CD8-positive, alpha-beta memory T cell (primary cell): ENCODE results near the gene TAF6. TPM values are rescaled to one million over a fixed set of nuclear protein-coding genes. Genes with fewer than 3 reads are reported as not detected.

Experiments used
- CTCF ChIA-PET: fragments of 350-600 bp; sonication (Branson Sonifier 250); formaldehyde crosslinking; loops from one replicate; lab custom pipeline; 2021; ENCODE audit warnings: antibody characterized with exemption; lab: Charles Lee
- POLR2A ChIA-PET: fragments of 350-600 bp; sonication (Branson Sonifier 250); formaldehyde crosslinking; loops from one replicate; lab custom pipeline; 2021; ENCODE audit warnings: antibody characterized with exemption; lab: Charles Lee
- DNase-seq, 5 donors: peaks; one replicate each; pipeline versions ENCODE4 v3.0.0 to v3.0.0-alpha.2; 2020 to 2022; ENCODE audit warnings: mixed read lengths in 1 of 5
- H3K27ac ChIP-seq: one replicate; pipeline ENCODE4 v1.7.0; 2013; ENCODE audit warnings: low read depth, mild to moderate bottlenecking, low read length, moderate library complexity
- H3K27me3 ChIP-seq: 2 replicates; pipeline ENCODE4 v1.7.0; 2013; ENCODE audit warnings: low read length, mild to moderate bottlenecking; ENCODE audit not compliant: insufficient read depth, poor library complexity, severe bottlenecking
- H3K36me3 ChIP-seq: 2 replicates; pipeline ENCODE4 v1.7.0; 2013; ENCODE audit warnings: mild to moderate bottlenecking, low read length, moderate library complexity; ENCODE audit not compliant: insufficient read depth
- H3K4me1 ChIP-seq: 2 replicates; pipeline ENCODE4 v1.7.0; 2013; ENCODE audit warnings: mild to moderate bottlenecking, low read length, moderate library complexity; ENCODE audit not compliant: insufficient read depth
- H3K4me3 ChIP-seq: 2 replicates; pipeline ENCODE4 v1.7.0; 2013; ENCODE audit warnings: mild to moderate bottlenecking, low read length
- H3K9me3 ChIP-seq: 2 replicates; pipeline ENCODE4 v1.7.0; 2013; ENCODE audit warnings: mild to moderate bottlenecking, low read length
- H3K27ac Mint-ChIP-seq, 8 donors: one replicate each; pipeline ENCODE4 v1.8.0; 2020 to 2021; ENCODE audit warnings: mixed read lengths in 8 of 8, mild to moderate bottlenecking in 6 of 8, inconsistent platforms in 3 of 8, moderate library complexity in 3 of 8
- H3K27me3 Mint-ChIP-seq, 2 donors: one replicate each; pipeline ENCODE4 v1.8.0; 2020 to 2021; ENCODE audit warnings: mixed read lengths in 2 of 2, mild to moderate bottlenecking in 1 of 2, moderate library complexity in 1 of 2
- H3K36me3 Mint-ChIP-seq, 3 donors: one replicate each; pipeline ENCODE4 v1.8.0; 2020 to 2021; ENCODE audit warnings: mixed read lengths in 3 of 3, inconsistent platforms in 1 of 3, mild to moderate bottlenecking in 1 of 3
- H3K4me1 Mint-ChIP-seq, 3 donors: one replicate each; pipeline ENCODE4 v1.8.0; 2020 to 2021; ENCODE audit warnings: mixed read lengths in 3 of 3, inconsistent platforms in 1 of 3, mild to moderate bottlenecking in 1 of 3
- H3K4me3 Mint-ChIP-seq, 7 donors: one replicate each; pipeline ENCODE4 v1.8.0; 2020 to 2021; ENCODE audit warnings: mixed read lengths in 7 of 7, mild to moderate bottlenecking in 6 of 7, moderate library complexity in 4 of 7, inconsistent platforms in 2 of 7
- H3K9me3 Mint-ChIP-seq, 5 donors: one replicate each; pipeline ENCODE4 v1.8.0; 2020 to 2022; ENCODE audit warnings: mixed read lengths in 5 of 5, mild to moderate bottlenecking in 3 of 5, moderate library complexity in 2 of 5, inconsistent platforms in 1 of 5
- polyA plus RNA-seq: library from polyadenylated mRNA; unstranded; fragments of 300-500 nt; fragmentation: Illumina TruSeq; gene quantifications from one replicate; pipeline ENCODE4 v1.2.3, GENCODE V29; 2021
- total RNA-seq, 2 experiments: library from RNA; stranded (reverse); gene quantifications; one replicate each; pipeline ENCODE4 v1.2.3, GENCODE V29; 2021

Gene TAF6
- total and polyA plus RNA-seq, 3 experiments from 2014 or later: 39.8 to 82.3 (median 75.7) TPM

GRCh38 chr7:100061518-100062193 lies 57.5 kb downstream of the TAF6 start:
- Histone ChIP-seq H3K27ac (no peak overlapping the region), H3K27me3 (no peaks in the 10 kb centered on the region), H3K9me3 (no peaks in the 10 kb centered on the region), H3K4me3 (no peak overlapping the region), H3K36me3 (peaks cover 11% of the 10 kb centered on the region), H3K4me1 (no peaks in the 10 kb centered on the region)
- peaks cover 0 to 4% (median 0%) of the 10 kb centered on the region in 3 donors for H3K4me1 Mint-ChIP-seq
- H3K36me3 Mint-ChIP-seq: peaks cover 0 to 70% (median 10%) of the 10 kb centered on the region in 3 donors
- no peaks in the 10 kb centered on the region for H3K9me3 Mint-ChIP-seq
- H3K27ac Mint-ChIP-seq: peak overlapping the region in 1 of 8 donors; percentile 38
- H3K4me3 Mint-ChIP-seq: no peak overlapping the region
- ChIA-PET POLR2A (no interaction called here), CTCF (interaction anchor here (1.2 kb wide), 1 partner anchor 11 kb away, joined by 3 read pairs; no protein-coding TSS in a partner anchor)
- no peak for DNase-seq
- no peaks in the 10 kb centered on the region for H3K27me3 Mint-ChIP-seq

- DNase-seq: no peak
- POLR2A ChIA-PET: no interaction called here
- Mint-ChIP-seq H3K27ac (no peak overlapping the region), H3K27me3 (no peaks in the 10 kb centered on the region), H3K9me3 (no peaks in the 10 kb centered on the region), H3K4me1 (peaks cover 0 to 4% (median 0%) of the 10 kb centered on the region in 3 donors), H3K36me3 (peaks cover 0 to 56% (median 8%) of the 10 kb centered on the region in 3 donors), H3K4me3 (no peak overlapping the region)
- Histone ChIP-seq H3K4me1 (no peaks in the 10 kb centered on the region), H3K4me3 (no peak overlapping the region), H3K27me3 (no peaks in the 10 kb centered on the region), H3K9me3 (no peaks in the 10 kb centered on the region), H3K36me3 (peaks cover 11% of the 10 kb centered on the region), H3K27ac (no peak overlapping the region)
- CTCF ChIA-PET: no interaction called here
These were observed 59.9 kb downstream of the TAF6 start for GRCh38 chr7:100059251-100059739.

Other genes with a start within 250 kb of the TAF6 start
- gene OR2AE1, start 242.3 kb downstream of the TAF6 start, total RNA-seq: under 1 TPM in 1 of 2 experiments, not detected in 1; 0.26 TPM
- gene OR2AE1, start 242.3 kb downstream of the TAF6 start, polyA plus RNA-seq: not detected
- gene TRIM4, start 199.8 kb downstream of the TAF6 start, total RNA-seq: 10 to 100 TPM; 30.0 to 31.0 TPM
- 25.8 TPM for gene TRIM4, start 199.8 kb downstream of the TAF6 start, polyA plus RNA-seq
- gene GJC3, start 189.7 kb downstream of the TAF6 start, total RNA-seq: under 1 TPM in 1 of 2 experiments, not detected in 1; 0.20 TPM
- gene GJC3, start 189.7 kb downstream of the TAF6 start, polyA plus RNA-seq: not detected
- not detected for gene AZGP1, start 143.3 kb downstream of the TAF6 start, total RNA-seq
- not detected for gene AZGP1, start 143.3 kb downstream of the TAF6 start, polyA plus RNA-seq
- 10 to 100 TPM; 48.4 to 53.4 TPM for gene ZKSCAN1, start 103.8 kb downstream of the TAF6 start, total RNA-seq
- gene ZKSCAN1, start 103.8 kb downstream of the TAF6 start, polyA plus RNA-seq: 57.9 TPM
- gene ZSCAN21, start 69.6 kb downstream of the TAF6 start, total RNA-seq: 10 to 100 TPM; 10.7 to 11.3 TPM
- 8.2 TPM for gene ZSCAN21, start 69.6 kb downstream of the TAF6 start, polyA plus RNA-seq
- 10 to 100 TPM; 26.8 to 27.9 TPM for gene ZNF3, start 37.6 kb downstream of the TAF6 start, total RNA-seq
- gene ZNF3, start 37.6 kb downstream of the TAF6 start, polyA plus RNA-seq: 29.8 TPM
- 100 to 1,000 TPM; 110 to 111 TPM for gene COPS6, start 30.4 kb downstream of the TAF6 start, total RNA-seq
- gene COPS6, start 30.4 kb downstream of the TAF6 start, polyA plus RNA-seq: 144 TPM
- 100 to 1,000 TPM; 440 to 452 TPM for gene MCM7, start 18.0 kb downstream of the TAF6 start, total RNA-seq
- gene MCM7, start 18.0 kb downstream of the TAF6 start, polyA plus RNA-seq: 28.9 TPM
- 10 to 100 TPM; 13.8 to 17.3 TPM for gene AP4M1, start 17.7 kb downstream of the TAF6 start, total RNA-seq
- gene AP4M1, start 17.7 kb downstream of the TAF6 start, polyA plus RNA-seq: 5.2 TPM
- gene CNPY4, start 276 bp upstream of the TAF6 start, total RNA-seq: 10 to 100 TPM; 18.9 to 19.0 TPM
- 24.1 TPM for gene CNPY4, start 276 bp upstream of the TAF6 start, polyA plus RNA-seq
- 1 to 10 TPM; 4.4 TPM for gene MBLAC1, start 7.6 kb upstream of the TAF6 start, total RNA-seq
- gene MBLAC1, start 7.6 kb upstream of the TAF6 start, polyA plus RNA-seq: 2.3 TPM
- 100 to 1,000 TPM; 125 to 130 TPM for gene LAMTOR4, start 29.6 kb upstream of the TAF6 start, total RNA-seq
- 386 TPM for gene LAMTOR4, start 29.6 kb upstream of the TAF6 start, polyA plus RNA-seq
- gene TRAPPC14, start 39.4 kb upstream of the TAF6 start, total RNA-seq: 10 to 100 TPM; 30.5 to 33.2 TPM
- 3.4 TPM for gene TRAPPC14, start 39.4 kb upstream of the TAF6 start, polyA plus RNA-seq
- gene GAL3ST4, start 49.3 kb upstream of the TAF6 start, total RNA-seq: 1 to 10 TPM; 1.0 to 1.6 TPM
- 0.52 TPM for gene GAL3ST4, start 49.3 kb upstream of the TAF6 start, polyA plus RNA-seq
- 1 to 10 TPM; 1.6 to 2.1 TPM for gene GPC2, start 58.0 kb upstream of the TAF6 start, total RNA-seq
- gene GPC2, start 58.0 kb upstream of the TAF6 start, polyA plus RNA-seq: not detected
- gene STAG3, start 58.6 kb upstream of the TAF6 start, total RNA-seq: 1 to 10 TPM; 5.0 to 5.1 TPM
- 1.5 TPM for gene STAG3, start 58.6 kb upstream of the TAF6 start, polyA plus RNA-seq
- 10 to 100 TPM; 23.9 to 24.5 TPM for gene PVRIG, start 100.6 kb upstream of the TAF6 start, total RNA-seq
- 131 TPM for gene PVRIG, start 100.6 kb upstream of the TAF6 start, polyA plus RNA-seq
- not detected for gene SPDYE3, start 188.3 kb upstream of the TAF6 start, total RNA-seq
- 9.8 TPM for gene SPDYE3, start 188.3 kb upstream of the TAF6 start, polyA plus RNA-seq
- 10 to 100 TPM; 33.5 to 33.7 TPM for gene PILRB, start 238.8 kb upstream of the TAF6 start, total RNA-seq
- 18.1 TPM for gene PILRB, start 238.8 kb upstream of the TAF6 start, polyA plus RNA-seq